ENCODE data around the gene LONP2. TPM values are rescaled to one million over a fixed set of nuclear protein-coding genes. Genes with fewer than 3 reads are reported as not detected.

The LONP2 gene
- total and polyA plus RNA-seq, 10 of the 15 experiments (the other 5 are each of a cell fraction or from before 2014, with no cell fraction given): 8.3 to 48.0 (median 34.8) TPM

DNA sequence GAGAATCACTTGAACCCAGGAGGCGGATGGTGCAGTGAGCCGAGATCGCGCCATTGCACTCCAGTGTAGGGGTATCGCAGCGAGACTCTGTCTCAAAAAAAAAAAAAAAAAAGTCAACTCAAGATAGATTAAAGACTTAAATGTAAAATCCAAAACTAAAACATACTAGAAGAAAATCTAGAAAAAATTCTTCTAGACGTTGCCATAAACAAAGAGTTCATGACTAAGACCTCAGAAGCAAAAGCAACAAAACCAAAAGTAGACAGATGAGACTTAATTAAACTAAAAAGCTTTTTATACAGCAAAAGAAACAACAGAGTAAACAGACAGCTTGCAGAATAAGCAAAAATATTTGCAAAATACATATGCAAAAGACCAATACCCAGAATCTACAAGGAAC is 64.4 kb downstream of the LONP2 start:
- Histone ChIP-seq H3K9ac (ENCODE audit: control insufficient read depth, insufficient read depth, low read length) (no peak overlapping the region), H4K20me1 (ENCODE audit: control insufficient read depth, insufficient read depth) (no peaks in the 10 kb centered on the region), H3K36me3 (ENCODE audit: control insufficient read depth in 2 of 2, insufficient read depth in 2 of 2, low read length in 1 of 2) (peaks cover 3 to 25% of the 10 kb centered on the region in 2 experiments), H3K27me3 (replicated peaks in 1 of 2; ENCODE audit: control insufficient read depth in 2 of 2, insufficient read depth in 2 of 2, low read length in 1 of 2) (no peaks in the 10 kb centered on the region), H3K4me1 (ENCODE audit: control insufficient read depth, insufficient read depth, low read length) (no peaks in the 10 kb centered on the region), H3K79me2 (ENCODE audit: control insufficient read depth, insufficient read depth, low read length) (no peaks in the 10 kb centered on the region), H3K4me3 (no peak overlapping the region), H2AFZ (ENCODE audit: control insufficient read depth, low read depth, low read length) (no peak overlapping the region), H3K9me3 (replicated peaks; ENCODE audit: control insufficient read depth, insufficient read depth, low read length) (peaks cover 20% of the 10 kb centered on the region), H3K27ac (ENCODE audit: control insufficient read depth, insufficient read depth) (no peak overlapping the region), H3K4me2 (ENCODE audit: control insufficient read depth, insufficient read depth) (no peak overlapping the region)
- CTCF ChIA-PET: no interaction called here
- RAD21 ChIA-PET (ENCODE audit: unreplicated experiment): no interaction called here
- POLR2A ChIA-PET: interaction anchor here (0.7 kb wide), 1 partner anchor 433 kb away, joined by 4 read pairs; no protein-coding TSS in a partner anchor
- no peak for TF ChIP-seq BRCA1 (IDR thresholded peaks at IDR 0.05; ENCODE audit: low read depth, low read length)
- TF ChIP-seq, protein P1, sequence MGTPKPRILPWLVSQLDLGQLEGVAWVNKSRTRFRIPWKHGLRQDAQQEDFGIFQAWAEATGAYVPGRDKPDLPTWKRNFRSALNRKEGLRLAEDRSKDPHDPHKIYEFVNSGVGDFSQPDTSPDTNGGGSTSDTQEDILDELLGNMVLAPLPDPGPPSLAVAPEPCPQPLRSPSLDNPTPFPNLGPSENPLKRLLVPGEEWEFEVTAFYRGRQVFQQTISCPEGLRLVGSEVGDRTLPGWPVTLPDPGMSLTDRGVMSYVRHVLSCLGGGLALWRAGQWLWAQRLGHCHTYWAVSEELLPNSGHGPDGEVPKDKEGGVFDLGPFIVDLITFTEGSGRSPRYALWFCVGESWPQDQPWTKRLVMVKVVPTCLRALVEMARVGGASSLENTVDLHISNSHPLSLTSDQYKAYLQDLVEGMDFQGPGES (IDR thresholded peaks at IDR 0.05): no peak
- no peak for TF ChIP-seq CREM (IDR thresholded peaks at IDR 0.05; ENCODE audit: low read depth)
- no peak for TF ChIP-seq SMC3 (IDR thresholded peaks at IDR 0.05; ENCODE audit: borderline replicate concordance, low read length)
- no peak for TF ChIP-seq TAF1 (IDR thresholded peaks at IDR 0.05; ENCODE audit: borderline replicate concordance, low read depth, low read length)
- no peak for TF ChIP-seq NBN (IDR thresholded peaks at IDR 0.05)
- no peak for TF ChIP-seq NR2C2 (IDR thresholded peaks at IDR 0.05; ENCODE audit: borderline replicate concordance, control insufficient read depth, insufficient read length, low read depth)
- TF ChIP-seq HDAC6 (IDR thresholded peaks at IDR 0.05; ENCODE audit: unreplicated experiment): no peak
- no peak for TF ChIP-seq CBX3 (IDR thresholded peaks at IDR 0.05; ENCODE audit: borderline replicate concordance, low read depth)
- TF ChIP-seq RUNX3 (IDR thresholded peaks at IDR 0.05; ENCODE audit: low read length): no peak
- no peak for TF ChIP-seq WRNIP1 (IDR thresholded peaks at IDR 0.05; ENCODE audit: borderline replicate concordance, low read depth, low read length)
- no peak for TF ChIP-seq ZNF384 (IDR thresholded peaks at IDR 0.05; ENCODE audit: borderline replicate concordance, low read depth, low read length)
- SMC1A ChIA-PET (ENCODE audit: uncharacterized antibody, unreplicated experiment): no interaction called here
- intact Hi-C loops (cut with micrococcal nuclease; ENCODE audit: unreplicated experiment): no loop called here
- 100% methylated on average over 5 of the region's 7 CpGs for WGBS (ENCODE audit: insufficient coverage, insufficient replicate concordance, low lambda C conversion rate, missing lambda C conversion rate)
- no peak for ATAC-seq
- BruUV-seq (replicated peaks): no TSS peak
- FAIRE-seq: no peak
- in situ Hi-C loops (cut with MboI): no loop called here
- DNase-seq (ENCODE audit: low read depth, low spot score): no peak
